Measurements from ENCODE around the gene CCDC148.

Gene CCDC148

GRCh38 chr2:158414538-158414937, 42.0 kb downstream of the CCDC148 start:
- no peak for DNase-seq (ENCODE audit: low read depth)

- no peak for DNase-seq (ENCODE audit: low read depth)
These were observed 43.0 kb downstream of the CCDC148 start for GRCh38 chr2:158413581-158413980.

- no peak for DNase-seq (ENCODE audit: low read depth)
These were observed 44.3 kb downstream of the CCDC148 start for GRCh38 chr2:158412206-158412605.

GRCh38 chr2:158411748-158412147, 44.8 kb downstream of the CCDC148 start:
- DNase-seq (ENCODE audit: low read depth): no peak

GRCh38 chr2:158410132-158410531, 46.4 kb downstream of the CCDC148 start:
- no peak for DNase-seq (ENCODE audit: low read depth)

GRCh38 chr2:158407031-158407430, 49.5 kb downstream of the CCDC148 start:
- DNase-seq (ENCODE audit: low read depth): no peak

- no peak for DNase-seq (ENCODE audit: low read depth)
These were observed 51.2 kb downstream of the CCDC148 start for GRCh38 chr2:158405341-158405740.

- no peak for DNase-seq (ENCODE audit: low read depth)
These were observed 53.3 kb downstream of the CCDC148 start for GRCh38 chr2:158403237-158403636.

- no peak for DNase-seq (ENCODE audit: low read depth)
These were observed 53.9 kb downstream of the CCDC148 start for GRCh38 chr2:158402665-158403064.

GRCh38 chr2:158395166-158395565, 61.4 kb downstream of the CCDC148 start:
- no peak for DNase-seq (ENCODE audit: low read depth)

GRCh38 chr2:158394453-158394852, 62.1 kb downstream of the CCDC148 start:
- DNase-seq (ENCODE audit: low read depth): no peak

GRCh38 chr2:158393886-158394285, 62.7 kb downstream of the CCDC148 start:
- DNase-seq (ENCODE audit: low read depth): no peak

- DNase-seq (ENCODE audit: low read depth): no peak
These were observed 63.9 kb downstream of the CCDC148 start for GRCh38 chr2:158392687-158393086.

- DNase-seq (ENCODE audit: low read depth): no peak
These were observed 64.7 kb downstream of the CCDC148 start for GRCh38 chr2:158391876-158392275.

GRCh38 chr2:158391361-158391760, 65.2 kb downstream of the CCDC148 start:
- DNase-seq (ENCODE audit: low read depth): no peak

- DNase-seq (ENCODE audit: low read depth): no peak
These were observed 68.4 kb downstream of the CCDC148 start for GRCh38 chr2:158388159-158388558.

- DNase-seq (ENCODE audit: low read depth): no peak
These were observed 70.9 kb downstream of the CCDC148 start for GRCh38 chr2:158385646-158386045.

GRCh38 chr2:158381978-158382377, 74.6 kb downstream of the CCDC148 start:
- DNase-seq (ENCODE audit: low read depth): no peak

GRCh38 chr2:158381205-158381604, 75.3 kb downstream of the CCDC148 start:
- DNase-seq (ENCODE audit: low read depth): no peak

- no peak for DNase-seq (ENCODE audit: low read depth)
These were observed 75.8 kb downstream of the CCDC148 start for GRCh38 chr2:158380746-158381145.

- no peak for DNase-seq (ENCODE audit: low read depth)
These were observed 77.6 kb downstream of the CCDC148 start for GRCh38 chr2:158378926-158379325.

- no peak for DNase-seq (ENCODE audit: low read depth)
These were observed 90.2 kb downstream of the CCDC148 start for GRCh38 chr2:158366342-158366741.

GRCh38 chr2:158359846-158360245, 96.7 kb downstream of the CCDC148 start:
- DNase-seq (ENCODE audit: low read depth): peak; percentile 0

GRCh38 chr2:158357699-158358098, 98.9 kb downstream of the CCDC148 start:
- DNase-seq (ENCODE audit: low read depth): no peak

GRCh38 chr2:158357122-158357521, 99.4 kb downstream of the CCDC148 start:
- no peak for DNase-seq (ENCODE audit: low read depth)
